ENCODE data around the gene BZW2.

The BZW2 gene

DNA sequence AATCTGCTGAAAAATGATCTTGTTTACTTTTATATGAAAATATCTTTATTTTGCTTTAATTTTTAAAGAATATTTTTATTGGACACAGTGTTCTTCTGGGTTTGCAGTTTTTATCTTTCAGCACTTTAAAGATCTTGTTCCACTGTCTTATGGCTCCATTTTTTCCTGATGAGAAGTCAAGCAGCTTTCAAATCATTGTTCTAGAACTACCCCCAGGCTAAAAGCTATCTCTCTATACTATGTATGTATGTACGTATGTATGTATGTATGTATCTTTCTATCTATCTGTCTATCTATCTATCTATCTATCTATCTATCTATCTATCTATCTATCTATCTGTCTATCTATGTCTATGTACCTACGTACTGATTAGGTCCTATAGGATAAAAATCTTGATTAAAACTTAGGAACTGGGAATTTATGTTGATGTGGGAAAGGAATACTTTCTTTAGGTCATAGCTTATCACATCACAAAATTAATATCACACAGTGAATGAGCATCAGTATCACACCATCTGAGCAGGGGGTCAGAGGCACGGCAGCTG is 72.2 kb downstream of the BZW2 start:
- DNase-seq (ENCODE audit: low read depth) = no peak

GRCh38 chr7:16719699-16720098 is 73.7 kb downstream of the BZW2 start:
- no peak for DNase-seq (ENCODE audit: low read depth)

GRCh38 chr7:16721541-16721940 is 75.6 kb downstream of the BZW2 start:
- DNase-seq (ENCODE audit: low read depth) = no peak

GRCh38 chr7:16724344-16724743 is 78.4 kb downstream of the BZW2 start:
- DNase-seq (ENCODE audit: low read depth) = no peak

DNA sequence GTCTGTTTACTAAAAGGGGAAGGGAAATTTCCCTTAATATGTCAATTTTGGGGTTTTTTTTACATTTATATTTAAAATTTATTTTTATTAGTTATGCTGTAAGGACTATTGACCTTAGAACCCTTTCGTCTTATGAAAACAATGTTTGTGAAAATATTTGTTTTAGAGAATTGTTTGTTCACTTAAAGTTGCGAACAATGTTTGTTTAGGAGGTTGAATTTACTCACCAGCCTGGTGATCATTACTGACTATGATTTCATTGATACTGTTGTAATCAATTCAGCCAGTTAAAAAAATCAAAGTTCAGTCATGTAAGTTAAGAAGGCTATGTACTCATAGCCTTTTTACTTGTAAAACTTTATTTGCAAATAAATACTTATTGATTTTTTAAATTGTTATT is 80.2 kb downstream of the BZW2 start:
- DNase-seq (ENCODE audit: low read depth) = no peak

- DNase-seq (ENCODE audit: low read depth) = no peak
Observed at GRCh38 chr7:16727736-16728135, 81.8 kb downstream of the BZW2 start.

DNA sequence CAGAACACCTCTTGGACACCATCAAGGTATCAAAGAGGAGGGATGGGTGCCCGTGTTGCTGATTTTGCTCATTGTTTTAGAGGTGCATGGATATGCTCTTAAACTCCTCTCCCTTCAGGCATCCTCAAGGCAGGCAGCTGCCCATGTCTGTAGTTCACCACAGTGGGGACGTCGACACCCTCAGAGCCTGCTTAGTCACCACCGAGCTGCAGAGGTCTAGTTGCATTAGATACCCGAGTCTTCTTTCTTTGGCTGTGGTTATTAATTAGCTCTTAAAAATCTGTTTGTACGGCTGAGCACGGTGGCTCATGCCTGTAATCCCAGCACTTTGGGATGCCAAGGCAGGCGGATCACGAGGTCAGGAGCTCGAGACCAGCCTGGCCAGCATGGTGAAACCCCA is 82.8 kb downstream of the BZW2 start:
- no peak for DNase-seq (ENCODE audit: low read depth)

GRCh38 chr7:16729541-16729940 is 83.6 kb downstream of the BZW2 start:
- no peak for DNase-seq (ENCODE audit: low read depth)

- DNase-seq (ENCODE audit: low read depth) = no peak
Observed at GRCh38 chr7:16730937-16731336, 85.0 kb downstream of the BZW2 start.

DNA sequence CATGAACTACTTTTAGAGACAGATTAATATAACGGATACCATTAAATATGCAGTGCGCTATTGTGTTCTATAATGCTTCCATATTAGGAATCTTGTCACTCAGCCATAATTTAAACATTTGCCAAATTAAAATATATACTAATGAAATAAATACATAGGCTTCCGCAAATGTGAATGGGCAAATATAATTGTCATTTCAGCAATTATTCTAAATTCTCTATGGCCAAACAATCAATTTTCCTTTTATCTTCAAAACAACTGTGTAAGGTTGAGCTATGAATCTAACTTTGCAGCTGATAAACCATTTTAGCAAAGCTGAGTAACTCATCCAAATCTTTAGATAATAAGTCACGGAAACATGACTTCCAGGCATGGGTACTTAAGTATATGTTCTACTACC is 86.8 kb downstream of the BZW2 start:
- no peak for DNase-seq (ENCODE audit: low read depth)

GRCh38 chr7:16734148-16734726 is 88.3 kb downstream of the BZW2 start:
- DNase-seq (ENCODE audit: low read depth) = no peak

- no peak for DNase-seq (ENCODE audit: low read depth)
Observed at GRCh38 chr7:16735020-16735419, 89.0 kb downstream of the BZW2 start.

DNA sequence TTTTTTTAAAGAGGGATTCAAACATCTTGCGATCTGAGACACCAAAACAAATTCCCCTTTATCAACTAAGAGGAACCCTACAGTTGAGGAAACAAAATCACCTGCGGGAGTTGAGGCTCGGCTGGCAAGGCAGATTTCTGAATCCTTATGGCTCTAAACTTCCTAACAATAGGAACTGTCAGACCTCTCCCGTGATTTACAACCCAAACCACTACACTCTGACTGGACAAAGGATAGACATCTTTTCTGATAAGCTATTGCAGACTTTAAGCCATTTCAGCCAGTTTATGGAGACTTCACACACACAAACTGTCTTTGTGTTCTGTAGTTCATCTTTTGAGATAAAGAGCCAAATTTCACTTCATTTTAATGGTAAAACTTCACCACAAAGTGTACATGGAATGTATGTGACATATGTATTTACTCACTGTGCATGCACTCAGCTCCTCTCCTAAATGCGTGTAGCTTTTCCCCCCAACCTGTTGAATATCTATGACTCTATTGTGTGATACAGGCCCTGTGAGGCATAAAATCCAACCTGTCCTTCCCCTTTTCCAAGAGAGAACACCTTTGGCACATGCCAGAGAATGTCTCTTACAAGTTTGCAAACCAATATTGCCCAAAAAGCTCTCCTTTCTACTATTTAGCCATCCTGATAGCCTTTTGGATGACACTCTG is 92.2 kb downstream of the BZW2 start:
- DNase-seq (ENCODE audit: low read depth) = no peak

- DNase-seq (ENCODE audit: low read depth) = no peak
Observed at GRCh38 chr7:16739863-16740622, 94.1 kb downstream of the BZW2 start.

GRCh38 chr7:16740623-16740953 is 94.6 kb downstream of the BZW2 start:
- DNase-seq (ENCODE audit: low read depth) = no peak

DNA sequence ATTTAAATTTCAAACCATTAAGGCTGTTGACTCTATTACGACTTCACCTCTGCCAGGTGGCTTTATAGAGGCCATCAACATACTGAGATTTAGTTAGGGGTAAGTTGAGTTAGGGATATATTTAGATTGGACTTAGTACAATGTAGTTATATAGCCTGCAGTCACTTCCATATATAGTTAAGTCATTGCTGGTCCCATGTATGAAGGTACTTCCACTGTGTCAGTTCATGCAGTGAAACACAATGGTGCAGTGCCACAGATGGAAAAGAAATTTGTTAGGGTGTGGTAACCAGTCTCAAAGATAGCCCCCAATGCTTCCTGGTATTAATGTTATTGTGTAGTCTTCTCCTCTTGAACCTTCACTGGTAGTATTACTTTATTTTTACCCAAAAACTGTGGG is 95.0 kb downstream of the BZW2 start:
- no peak for DNase-seq (ENCODE audit: low read depth)

- DNase-seq (ENCODE audit: low read depth) = no peak
Observed at GRCh38 chr7:16741676-16742075, 95.7 kb downstream of the BZW2 start.

- no peak for DNase-seq (ENCODE audit: low read depth)
Observed at GRCh38 chr7:16742547-16742946, 96.6 kb downstream of the BZW2 start.

- DNase-seq (ENCODE audit: low read depth) = no peak
Observed at GRCh38 chr7:16743236-16743635, 97.3 kb downstream of the BZW2 start.

- no peak for DNase-seq (ENCODE audit: low read depth)
Observed at GRCh38 chr7:16744518-16745250, 98.7 kb downstream of the BZW2 start.

DNA sequence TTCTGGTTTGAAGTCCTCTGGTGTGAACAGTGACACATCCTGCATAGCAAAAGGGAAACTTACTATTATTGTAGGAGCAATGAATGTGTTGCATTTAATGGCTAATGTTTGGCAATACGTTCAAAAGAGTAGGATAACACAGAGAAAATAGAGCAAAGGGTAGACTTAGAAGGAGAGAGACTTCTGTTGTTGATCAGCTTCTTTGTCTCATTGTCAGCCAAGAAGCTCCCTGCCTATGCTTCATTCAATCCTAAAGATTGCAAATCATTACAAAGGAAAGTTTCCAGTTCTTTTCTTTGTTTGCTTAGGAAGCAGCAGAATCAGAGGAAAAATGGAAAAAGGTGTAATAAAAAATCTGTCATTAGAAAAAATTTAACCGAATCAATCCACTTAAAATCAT is 99.7 kb downstream of the BZW2 start:
- no peak for DNase-seq (ENCODE audit: low read depth)

- DNase-seq (ENCODE audit: low read depth) = no peak
Observed at GRCh38 chr7:16747102-16747501, 101.1 kb downstream of the BZW2 start.
